Kidney (tissue), 14 donors: Measurements from ENCODE around the gene ITPKC. TPM values are rescaled to one million over a fixed set of nuclear protein-coding genes. Genes with fewer than 3 reads are reported as not detected.

ENCODE experiments used
- DNase-seq, 5 donors: peaks; one replicate each; pipeline ENCODE4 v3.0.0-alpha.2; 2013 to 2020
- FAIRE-seq: peaks from 2 replicates; lab custom pipeline; 2012; peaks lifted over from hg19 to GRCh38; lab: Jason Lieb, UNC
- H3K27ac ChIP-seq, 2 donors: one replicate each; pipeline ENCODE4 v1.7.0; 2013; ENCODE audit warnings: low read depth in 2 of 2, low read length in 2 of 2, inconsistent platforms in 1 of 2
- H3K27me3 ChIP-seq: one replicate; pipeline ENCODE4 v1.7.1; 2013; ENCODE audit warnings: low read length, inconsistent platforms; ENCODE audit not compliant: control insufficient read depth, insufficient read depth
- H3K36me3 ChIP-seq, 3 donors: one replicate each; pipeline versions ENCODE4 v1.7.0 to v1.7.1; 2013; ENCODE audit warnings: low read length in 3 of 3, control low read depth in 1 of 3, inconsistent platforms in 1 of 3; ENCODE audit not compliant: insufficient read depth in 3 of 3, control insufficient read depth in 2 of 3
- H3K4me1 ChIP-seq, 3 donors: one replicate each; pipeline versions ENCODE4 v1.7.0 to v1.7.1; 2013; ENCODE audit warnings: low read length in 3 of 3, inconsistent platforms in 1 of 3, low read depth in 1 of 3; ENCODE audit not compliant: control insufficient read depth in 2 of 3, insufficient read depth in 2 of 3
- H3K4me3 ChIP-seq, 3 donors: one replicate each; pipeline versions ENCODE4 v1.7.0 to v1.8.1; 2013; ENCODE audit warnings: low read length in 3 of 3, control low read depth in 1 of 3, inconsistent platforms in 1 of 3
- H3K9ac ChIP-seq, 3 donors: one replicate each; pipeline versions ENCODE4 v1.7.0 to v1.7.1; 2013; ENCODE audit warnings: low read length in 3 of 3, control low read depth in 1 of 3, inconsistent platforms in 1 of 3
- H3K9me3 ChIP-seq, 3 donors: one replicate each; pipeline versions ENCODE4 v1.7.0 to v1.7.1; 2013; ENCODE audit warnings: low read length in 3 of 3, control low read depth in 1 of 3, inconsistent platforms in 1 of 3; ENCODE audit not compliant: control insufficient read depth in 2 of 3, insufficient read depth in 1 of 3
- intact Hi-C: fragments of 100-400 bp; cut with DNase I; formaldehyde crosslinking; loops from one replicate; pipeline ENCODE4 v1.11.1; 2022
- polyA plus RNA-seq: library from polyadenylated mRNA; stranded (reverse); fragments of 350-450 nt; fragmentation: Illumina TruSeq; extraction: RNeasy Lipid Tissue Mini Kit (QIAGEN cat#74804); gene quantifications from one replicate; pipeline ENCODE4 v1.2.3, GENCODE V29; 2014; ENCODE audit warnings: low read depth, low replicate concordance; ENCODE audit not compliant: insufficient read depth
- total RNA-seq: library from RNA; stranded (reverse); fragmentation: NEBNext Ultra II Directional; extraction: Animal tissue kit (Norgen Biotek cat#: 25700); gene quantifications from one replicate; pipeline ENCODE4 v1.2.1, GENCODE V29; 2021
- TF ChIP-seq, protein P1 (sequence below): IDR thresholded peaks from 3 replicates; pipeline ENCODE4 v1.5.1; 2012; ENCODE audit warnings: mild to moderate bottlenecking, moderate library complexity, borderline replicate concordance; ENCODE audit not compliant: insufficient read depth; ENCODE audit errors: extremely low read depth
- donor health status: control.
- donor health status: control.
- donor health status: control.
- donor health status: control.
- donor health status: control.
- donor health status: DM: yes; HTN: yes; CAD: no.
- donor health status: Normal renal cell carcinoma (clear cell type).

The ITPKC gene
- total and polyA plus RNA-seq, 2 donors from 2014 or later: 14.3 to 27.9 TPM

DNA sequence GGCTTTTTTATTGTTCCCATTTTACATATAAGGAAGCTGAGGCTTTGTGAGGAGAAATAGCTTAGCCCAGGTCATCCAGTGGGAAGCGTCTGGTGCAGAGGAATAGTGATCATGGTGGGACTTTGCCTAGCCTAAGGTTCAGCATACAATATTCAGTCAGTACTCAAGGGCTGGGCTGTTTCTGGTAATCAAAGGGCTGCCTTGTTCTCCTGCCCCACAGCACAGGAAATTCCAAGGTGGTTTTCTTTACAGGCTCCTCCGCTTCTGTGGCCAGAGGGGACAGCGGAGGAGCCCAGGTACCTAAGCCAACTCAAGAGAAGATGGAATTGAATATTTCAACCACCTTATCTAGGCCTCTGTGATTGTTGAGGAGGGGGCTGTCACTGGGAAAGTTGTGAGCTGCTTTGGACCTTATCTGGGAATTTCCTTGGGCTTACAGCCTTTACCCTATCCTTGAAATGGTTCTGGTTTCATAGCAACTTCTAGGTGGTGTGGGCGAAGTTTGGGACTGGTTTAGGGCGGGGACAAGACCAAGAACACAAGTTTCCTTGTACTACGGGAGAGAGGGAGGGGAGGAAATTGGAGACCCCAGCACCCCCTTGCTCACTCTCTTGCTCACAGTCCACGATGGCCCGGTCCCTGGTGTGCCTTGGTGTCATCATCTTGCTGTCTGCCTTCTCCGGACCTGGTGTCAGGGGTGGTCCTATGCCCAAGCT lies 58.2 kb downstream of the ITPKC start, which contains the start of gene MIA:
Gene MIA, plus strand, starts transcription at position 606 of the 716 bp plus-strand sequence. Its CDS starts 22 bp downstream, at position 628.
- Histone ChIP-seq H3K27ac (no peak within 1 kb of the TSS), H3K4me1 (peaks cover 0 to 10% (median 10%) of the 10 kb centered on the region in 3 donors), H3K9ac (no peak within 1 kb of the TSS), H3K27me3 (no peaks in the 10 kb centered on the region), H3K9me3 (no peaks in the 10 kb centered on the region), H3K4me3 (no peak within 1 kb of the TSS), H3K36me3 (no peaks in the 10 kb centered on the region)
- TF ChIP-seq, protein P1, sequence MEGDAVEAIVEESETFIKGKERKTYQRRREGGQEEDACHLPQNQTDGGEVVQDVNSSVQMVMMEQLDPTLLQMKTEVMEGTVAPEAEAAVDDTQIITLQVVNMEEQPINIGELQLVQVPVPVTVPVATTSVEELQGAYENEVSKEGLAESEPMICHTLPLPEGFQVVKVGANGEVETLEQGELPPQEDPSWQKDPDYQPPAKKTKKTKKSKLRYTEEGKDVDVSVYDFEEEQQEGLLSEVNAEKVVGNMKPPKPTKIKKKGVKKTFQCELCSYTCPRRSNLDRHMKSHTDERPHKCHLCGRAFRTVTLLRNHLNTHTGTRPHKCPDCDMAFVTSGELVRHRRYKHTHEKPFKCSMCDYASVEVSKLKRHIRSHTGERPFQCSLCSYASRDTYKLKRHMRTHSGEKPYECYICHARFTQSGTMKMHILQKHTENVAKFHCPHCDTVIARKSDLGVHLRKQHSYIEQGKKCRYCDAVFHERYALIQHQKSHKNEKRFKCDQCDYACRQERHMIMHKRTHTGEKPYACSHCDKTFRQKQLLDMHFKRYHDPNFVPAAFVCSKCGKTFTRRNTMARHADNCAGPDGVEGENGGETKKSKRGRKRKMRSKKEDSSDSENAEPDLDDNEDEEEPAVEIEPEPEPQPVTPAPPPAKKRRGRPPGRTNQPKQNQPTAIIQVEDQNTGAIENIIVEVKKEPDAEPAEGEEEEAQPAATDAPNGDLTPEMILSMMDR: no peak
- DNase-seq (no peak), FAIRE-seq (no peak)
- intact Hi-C loops: no loop called here

DNA sequence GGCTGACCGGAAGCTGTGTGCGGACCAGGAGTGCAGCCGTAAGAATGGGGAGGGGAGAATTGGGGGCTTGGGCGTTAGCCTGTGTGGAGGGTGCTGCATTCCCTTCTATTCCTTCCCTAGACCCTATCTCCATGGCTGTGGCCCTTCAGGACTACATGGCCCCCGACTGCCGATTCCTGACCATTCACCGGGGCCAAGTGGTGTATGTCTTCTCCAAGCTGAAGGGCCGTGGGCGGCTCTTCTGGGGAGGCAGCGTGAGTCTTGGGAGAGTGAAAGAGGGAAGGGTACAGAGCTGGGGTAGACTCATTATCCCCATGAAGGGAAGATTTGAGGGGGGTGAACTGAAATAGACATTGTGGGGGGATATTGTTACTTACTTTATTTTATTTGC lies 58.7 kb downstream of the ITPKC start:
- Histone ChIP-seq H3K27ac (no peak overlapping the region), H3K36me3 (no peaks in the 10 kb centered on the region), H3K9me3 (no peaks in the 10 kb centered on the region), H3K27me3 (no peaks in the 10 kb centered on the region), H3K4me1 (peaks cover 0 to 10% (median 10%) of the 10 kb centered on the region in 3 donors), H3K4me3 (no peak overlapping the region), H3K9ac (no peak overlapping the region)
- no peak for FAIRE-seq
- intact Hi-C loops: no loop called here
- TF ChIP-seq, protein P1: no peak
- no peak for DNase-seq

DNA sequence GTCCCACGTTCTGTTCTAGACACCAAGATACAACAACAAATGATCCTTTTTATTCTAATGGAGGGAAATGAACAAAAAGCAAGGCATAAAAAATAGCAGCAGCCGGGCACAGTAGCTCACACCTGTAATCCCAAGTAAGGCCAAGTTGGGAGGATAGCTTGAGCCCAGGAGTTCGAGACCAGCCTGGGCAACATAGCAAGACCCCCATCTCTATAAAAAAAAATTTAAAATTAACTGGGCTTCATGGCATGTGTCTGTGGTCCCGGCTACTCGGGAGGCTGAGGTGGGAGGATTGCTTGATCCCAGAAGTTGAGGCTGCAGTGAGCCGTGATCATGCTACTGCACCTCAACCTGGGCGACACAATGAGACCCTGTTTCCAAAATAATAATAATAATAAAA lies 59.5 kb downstream of the ITPKC start:
- no peak for FAIRE-seq
- H3K27ac ChIP-seq: no peak overlapping the region
- H3K9me3 ChIP-seq: no peaks in the 10 kb centered on the region
- no peaks in the 10 kb centered on the region for H3K36me3 ChIP-seq
- no peak overlapping the region for H3K4me3 ChIP-seq
- no peaks in the 10 kb centered on the region for H3K27me3 ChIP-seq
- no peak overlapping the region for H3K9ac ChIP-seq
- TF ChIP-seq, protein P1: no peak
- intact Hi-C loops: no loop called here
- H3K4me1 ChIP-seq: peaks cover 0 to 10% (median 10%) of the 10 kb centered on the region in 3 donors
- no peak for DNase-seq
